Liver (tissue), 9 donors: ENCODE results near the gene DCTN3. TPM values are rescaled to one million over a fixed set of nuclear protein-coding genes. Genes with fewer than 3 reads are reported as not detected.

ENCODE experiments used
- DNase-seq: peaks from one replicate; pipeline ENCODE4 v3.0.0-alpha.2; 2017; ENCODE audit warnings: low spot score
- H3K27ac ChIP-seq, 2 donors: one replicate each; pipeline ENCODE4 v1.7.0; 2013; ENCODE audit warnings: inconsistent platforms in 2 of 2, low read length in 2 of 2, control low read depth in 1 of 2, low read depth in 1 of 2, mild to moderate bottlenecking in 1 of 2
- H3K27me3 ChIP-seq, 4 donors: one replicate each; pipeline versions ENCODE4 v1.6.1 to v1.7.0; 2013; ENCODE audit warnings: low read length in 3 of 4, inconsistent platforms in 1 of 4, mild to moderate bottlenecking in 1 of 4, moderate library complexity in 1 of 4; ENCODE audit not compliant: control insufficient read depth in 4 of 4, insufficient read depth in 4 of 4
- H3K36me3 ChIP-seq, 4 donors: one replicate each; pipeline versions ENCODE4 v1.6.1 to v1.7.0; 2013; ENCODE audit warnings: low read length in 3 of 4, mild to moderate bottlenecking in 3 of 4, low read depth in 1 of 4, moderate library complexity in 1 of 4; ENCODE audit not compliant: control insufficient read depth in 4 of 4, insufficient read depth in 3 of 4
- H3K4me1 ChIP-seq, 4 donors: one replicate each; pipeline versions ENCODE4 v1.6.1 to v1.7.0; 2013; ENCODE audit warnings: low read length in 3 of 4, mild to moderate bottlenecking in 3 of 4, moderate library complexity in 1 of 4; ENCODE audit not compliant: control insufficient read depth in 4 of 4, insufficient read depth in 4 of 4
- H3K4me3 ChIP-seq, 3 donors: one replicate each; pipeline versions ENCODE4 v1.6.1 to v1.7.0; 2013; ENCODE audit warnings: low read length in 3 of 3, control low read depth in 1 of 3, low read depth in 1 of 3, mild to moderate bottlenecking in 1 of 3
- H3K9ac ChIP-seq, 2 donors: one replicate each; pipeline ENCODE4 v1.7.0; 2013; ENCODE audit warnings: low read length in 2 of 2, mild to moderate bottlenecking in 2 of 2, moderate library complexity in 2 of 2, control low read depth in 1 of 2, low read depth in 1 of 2
- H3K9me3 ChIP-seq, 4 donors: one replicate each; pipeline versions ENCODE4 v1.6.1 to v1.7.0; 2013; ENCODE audit warnings: low read length in 3 of 4; ENCODE audit not compliant: control insufficient read depth in 4 of 4
- ATF3 ChIP-seq: IDR thresholded peaks from 2 replicates; pipeline ENCODE4 v1.6.1; 2016; ENCODE audit warnings: antibody characterized with exemption
- EGR1 ChIP-seq, 2 donors: IDR thresholded peaks; 2 replicates each; pipeline ENCODE4 v1.6.1; 2016 to 2018; ENCODE audit warnings: antibody characterized with exemption in 2 of 2, low read depth in 2 of 2
- FOXA2 ChIP-seq: IDR thresholded peaks from 2 replicates; pipeline ENCODE4 v1.6.1; 2016; ENCODE audit warnings: antibody characterized with exemption
- HNF4A ChIP-seq, 2 donors: conservative IDR thresholded peaks; 2 replicates each; pipeline ENCODE4 v1.6.1; 2016; ENCODE audit warnings: antibody characterized with exemption in 2 of 2, mild to moderate bottlenecking in 2 of 2
- HNF4G ChIP-seq: IDR thresholded peaks from 2 replicates; pipeline ENCODE4 v1.6.1; 2016; ENCODE audit warnings: antibody characterized with exemption
- JUND ChIP-seq, 2 donors: IDR thresholded peaks; 2 replicates each; pipeline ENCODE4 v1.6.1; 2016; ENCODE audit warnings: antibody characterized with exemption in 2 of 2
- NR2F2 ChIP-seq: IDR thresholded peaks from 2 replicates; pipeline ENCODE4 v1.6.1; 2016; ENCODE audit warnings: antibody characterized with exemption
- REST ChIP-seq: IDR thresholded peaks from 2 replicates; pipeline ENCODE4 v1.6.1; 2016; ENCODE audit warnings: antibody characterized with exemption, mild to moderate bottlenecking
- RXRA ChIP-seq, 2 donors: IDR thresholded peaks; 2 replicates each; pipeline ENCODE4 v1.6.1; 2017 to 2018; ENCODE audit warnings: antibody characterized with exemption in 2 of 2, mild to moderate bottlenecking in 1 of 2
- SP1 ChIP-seq: IDR thresholded peaks from 2 replicates; pipeline ENCODE4 v1.6.1; 2018; ENCODE audit warnings: antibody characterized with exemption, mild to moderate bottlenecking
- TAF1 ChIP-seq: conservative IDR thresholded peaks from 2 replicates; pipeline ENCODE4 v1.6.1; 2016; ENCODE audit warnings: antibody characterized with exemption, mild to moderate bottlenecking
- YY1 ChIP-seq: IDR thresholded peaks from 2 replicates; pipeline ENCODE4 v1.6.1; 2016; ENCODE audit warnings: antibody characterized with exemption, mild to moderate bottlenecking
- WGBS: extraction: QIAGEN DNeasy Blood & Tissue Kit; methylation state at CpG from one replicate; pipeline ENCODE4 v1.1.7; 2013; 5-methylcytosine and 5-hydroxymethylcytosine counted together
- polyA plus RNA-seq, 2 donors: library from polyadenylated mRNA; stranded (reverse) in 1 of 2; unstranded in 1 of 2; fragments of 200-250 nt in 1 of 2; fragments of >200 nt in 1 of 2; fragmentation: Nextera tagmentation in 1 of 2; extraction: Ambion mirVana in 1 of 2; gene quantifications; one replicate each; pipeline versions ENCODE4 v1.2.1 to v1.2.3, GENCODE V29; 2013 to 2015
- total RNA-seq, 2 donors: library from RNA; depleted of rRNA; stranded (reverse); fragments of >200 nt; gene quantifications; one replicate each; pipeline ENCODE4 v1.2.3, GENCODE V29; 2014
- TF ChIP-seq, protein P1 (sequence below): IDR thresholded peaks from 2 replicates; pipeline ENCODE4 v1.6.1; 2016; ENCODE audit warnings: antibody characterized with exemption
- TF ChIP-seq, protein P2 (sequence below): IDR thresholded peaks from 2 replicates; pipeline ENCODE4 v1.6.1; 2016; ENCODE audit warnings: antibody characterized with exemption
- donor health status: healthy.
- donor health status: healthy.
- donor health status: healthy.
- donor health status: healthy.
- donor health status: healthy.

DCTN3 gene
- total and polyA plus RNA-seq, 4 donors: 24.9 to 51.9 (median 46.7) TPM

- 81% methylated on average over 11 of the region's 11 CpGs for WGBS
- H3K9ac ChIP-seq: no peak overlapping the region
- no peak for TF ChIP-seq REST
- peak; percentile 18 for TF ChIP-seq NR2F2
- peaks cover 3 to 16% (median 13%) of the 10 kb centered on the region in 4 donors for H3K4me1 ChIP-seq
- no peaks in the 10 kb centered on the region for H3K9me3 ChIP-seq
- no peak overlapping the region for H3K4me3 ChIP-seq
- no peaks in the 10 kb centered on the region for H3K36me3 ChIP-seq
- no peak for DNase-seq
- H3K27me3 ChIP-seq: no peaks in the 10 kb centered on the region
- H3K27ac ChIP-seq: no peak overlapping the region
Observed at GRCh38 chr9:34570376-34570775, 49.9 kb downstream of the DCTN3 start.

DNA sequence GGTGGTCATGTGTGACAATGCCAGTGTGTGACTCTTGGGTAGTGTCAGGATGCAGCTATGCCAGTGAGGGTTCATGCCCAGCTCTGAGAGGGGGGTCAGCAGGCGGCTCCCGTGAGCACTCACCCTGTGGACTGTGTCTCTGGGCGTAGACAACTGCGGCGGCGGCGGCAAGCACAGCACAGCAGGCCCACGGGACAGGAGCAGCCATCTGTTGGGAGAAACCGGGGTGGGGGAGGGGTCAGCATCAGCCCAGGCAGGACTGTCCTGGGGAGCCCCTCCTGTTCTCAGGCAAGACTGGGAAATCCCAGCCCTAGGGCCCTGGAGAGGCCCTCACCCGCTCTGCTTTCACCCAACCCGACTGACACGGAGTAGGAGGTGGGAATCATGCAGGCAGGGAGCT lies 51.5 kb downstream of the DCTN3 start:
- DNase-seq: no peak
- WGBS: 90% methylated on average over 12 of the region's 12 CpGs
- no peak overlapping the region for H3K27ac ChIP-seq
- TF ChIP-seq RXRA (IDR thresholded peaks at IDR 0.05) (no peak), YY1 (no peak), HNF4A (conservative IDR thresholded peaks at IDR 0.05) (no peak), HNF4G (no peak), FOXA2 (no peak), TAF1 (no peak), JUND (IDR thresholded peaks at IDR 0.05) (no peak), EGR1 (IDR thresholded peaks at IDR 0.05; ENCODE audit: low read depth in 2 of 2) (no peak), ATF3 (no peak), SP1 (no peak), REST (no peak), NR2F2 (no peak)
- TF ChIP-seq, protein P1, sequence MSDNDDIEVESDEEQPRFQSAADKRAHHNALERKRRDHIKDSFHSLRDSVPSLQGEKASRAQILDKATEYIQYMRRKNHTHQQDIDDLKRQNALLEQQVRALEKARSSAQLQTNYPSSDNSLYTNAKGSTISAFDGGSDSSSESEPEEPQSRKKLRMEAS: no peak
- TF ChIP-seq, protein P2, sequence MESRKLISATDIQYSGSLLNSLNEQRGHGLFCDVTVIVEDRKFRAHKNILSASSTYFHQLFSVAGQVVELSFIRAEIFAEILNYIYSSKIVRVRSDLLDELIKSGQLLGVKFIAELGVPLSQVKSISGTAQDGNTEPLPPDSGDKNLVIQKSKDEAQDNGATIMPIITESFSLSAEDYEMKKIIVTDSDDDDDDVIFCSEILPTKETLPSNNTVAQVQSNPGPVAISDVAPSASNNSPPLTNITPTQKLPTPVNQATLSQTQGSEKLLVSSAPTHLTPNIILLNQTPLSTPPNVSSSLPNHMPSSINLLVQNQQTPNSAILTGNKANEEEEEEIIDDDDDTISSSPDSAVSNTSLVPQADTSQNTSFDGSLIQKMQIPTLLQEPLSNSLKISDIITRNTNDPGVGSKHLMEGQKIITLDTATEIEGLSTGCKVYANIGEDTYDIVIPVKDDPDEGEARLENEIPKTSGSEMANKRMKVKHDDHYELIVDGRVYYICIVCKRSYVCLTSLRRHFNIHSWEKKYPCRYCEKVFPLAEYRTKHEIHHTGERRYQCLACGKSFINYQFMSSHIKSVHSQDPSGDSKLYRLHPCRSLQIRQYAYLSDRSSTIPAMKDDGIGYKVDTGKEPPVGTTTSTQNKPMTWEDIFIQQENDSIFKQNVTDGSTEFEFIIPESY: no peak
- no peaks in the 10 kb centered on the region for H3K27me3 ChIP-seq
- H3K9me3 ChIP-seq: no peaks in the 10 kb centered on the region
- H3K4me3 ChIP-seq: no peak overlapping the region
- H3K36me3 ChIP-seq: peaks cover 0 to 4% (median 0%) of the 10 kb centered on the region in 4 donors
- no peak overlapping the region for H3K9ac ChIP-seq
- peaks cover 3 to 16% (median 13%) of the 10 kb centered on the region in 4 donors for H3K4me1 ChIP-seq
